Neural cell (in vitro differentiated cells): ENCODE data around the gene MYO9B. TPM values are rescaled to one million over a fixed set of nuclear protein-coding genes. Genes with fewer than 3 reads are reported as not detected.
"Not testable (repeated sequence)": the region's sequence is repeated elsewhere in the genome, so short reads cannot be mapped to it uniquely, and the experiment has no call there.

Experiments used
- H2AFZ ChIP-seq: fragments of 200-600, 300-800 bp; sonication (generic), shearing (Covaris generic); 2 replicates; pipeline ENCODE4 v1.6.0; 2014; ENCODE audit warnings: low read depth, mild to moderate bottlenecking, antibody characterized with exemption, low read length, moderate library complexity
- H3F3A ChIP-seq: fragments of 200-600 bp; shearing (Covaris generic); 2 replicates; pipeline ENCODE4 v1.6.1; 2016; ENCODE audit warnings: mild to moderate bottlenecking, moderate library complexity, mixed read lengths, antibody characterized with exemption, low read length; ENCODE audit not compliant: insufficient read depth, poor library complexity, severe bottlenecking
- H3K27ac ChIP-seq: fragments of 200-600, 300-800 bp; sonication (generic), shearing (Covaris generic); 2 replicates; pipeline ENCODE4 v1.5.1; 2014; ENCODE audit warnings: mild to moderate bottlenecking, low read length, moderate library complexity
- H3K27me3 ChIP-seq: fragments of 300-800, 200-600 bp; sonication (generic), shearing (Covaris generic); 2 replicates; pipeline ENCODE4 v1.6.0; 2014; ENCODE audit warnings: mild to moderate bottlenecking, low read depth, low read length, moderate library complexity; ENCODE audit not compliant: insufficient read depth
- H3K36me3 ChIP-seq: fragments of 300-800, 200-600 bp; sonication (generic), shearing (Covaris generic); 2 replicates; pipeline ENCODE4 v1.5.1; 2014; ENCODE audit warnings: mild to moderate bottlenecking, antibody characterized with exemption, low read length, moderate library complexity; ENCODE audit not compliant: insufficient read depth
- H3K4me2 ChIP-seq: fragments of 300-800, 200-600 bp; sonication (generic), shearing (Covaris generic); 2 replicates; pipeline ENCODE4 v1.6.0; 2014; ENCODE audit warnings: mild to moderate bottlenecking, low read length
- H3K4me3 ChIP-seq: fragments of 300-800, 200-600 bp; sonication (generic), shearing (Covaris generic); 2 replicates; pipeline ENCODE4 v1.5.1; 2014; ENCODE audit warnings: mild to moderate bottlenecking, low read length, moderate library complexity
- H3K79me2 ChIP-seq: fragments of 200-600 bp; shearing (Covaris generic); replicated peaks from 2 replicates; pipeline ENCODE4 v1.6.0; 2014; ENCODE audit warnings: mild to moderate bottlenecking, low read length, moderate library complexity; ENCODE audit not compliant: insufficient read depth
- H3K9ac ChIP-seq: fragments of 300-800, 200-600 bp; sonication (generic), shearing (Covaris generic); 2 replicates; pipeline ENCODE4 v1.6.1; 2016; ENCODE audit warnings: mild to moderate bottlenecking, low read length, mixed read lengths
- H3K9me2 ChIP-seq: fragments of 200-600 bp; shearing (Covaris generic); 2 replicates; pipeline ENCODE4 v1.6.1; 2016; ENCODE audit warnings: mild to moderate bottlenecking, low read length, mixed read lengths; ENCODE audit not compliant: insufficient read depth
- H3K9me3 ChIP-seq: fragments of 200-600, 300-800 bp; sonication (generic), shearing (Covaris generic); 2 replicates; pipeline ENCODE4 v1.6.1; 2016; ENCODE audit warnings: mild to moderate bottlenecking, mixed run types, low read length, moderate library complexity, mixed read lengths
- H4K20me1 ChIP-seq: fragments of 200-600 bp; shearing (Covaris generic); 2 replicates; pipeline ENCODE4 v1.6.1; 2016; ENCODE audit warnings: mild to moderate bottlenecking, mixed run types; ENCODE audit not compliant: insufficient read depth
- CTCF ChIP-seq: fragments of 450-650 bp; IDR thresholded peaks from 2 replicates; pipeline ENCODE4 v1.5.1; 2014; ENCODE audit warnings: antibody characterized with exemption, mild to moderate bottlenecking, moderate library complexity; ENCODE audit not compliant: poor library complexity, severe bottlenecking
- EP300 ChIP-seq: fragments of 450-650 bp; conservative IDR thresholded peaks from 2 replicates; pipeline ENCODE4 v1.6.1; 2014; ENCODE audit warnings: antibody characterized with exemption, mild to moderate bottlenecking, moderate library complexity; ENCODE audit not compliant: poor library complexity, severe bottlenecking
- EZH2 ChIP-seq: fragments of 200-600, 300-800 bp; shearing (Covaris generic), sonication (generic); IDR thresholded peaks from 2 replicates; pipeline ENCODE4 v1.6.1; 2014; ENCODE audit warnings: antibody characterized with exemption, low read length, borderline replicate concordance, mild to moderate bottlenecking; ENCODE audit not compliant: insufficient read depth, poor library complexity, severe bottlenecking
- MXI1 ChIP-seq: fragments of 450-650 bp; conservative IDR thresholded peaks from 2 replicates; pipeline ENCODE4 v1.6.1; 2014; ENCODE audit warnings: antibody characterized with exemption, mild to moderate bottlenecking; ENCODE audit not compliant: poor library complexity, severe bottlenecking
- POLR2AphosphoS5 ChIP-seq: IDR thresholded peaks from 2 replicates; pipeline ENCODE4 v1.6.1; 2012
- RAD21 ChIP-seq: fragments of 450-650 bp; conservative IDR thresholded peaks from 2 replicates; pipeline ENCODE4 v1.6.1; 2014; ENCODE audit warnings: antibody characterized with exemption, mild to moderate bottlenecking, moderate library complexity
- REST ChIP-seq: IDR thresholded peaks from 2 replicates; pipeline ENCODE4 v1.6.1; 2012; ENCODE audit warnings: borderline replicate concordance
- SMC3 ChIP-seq: fragments of 450-650 bp; conservative IDR thresholded peaks from 2 replicates; pipeline ENCODE4 v1.6.1; 2014; ENCODE audit warnings: antibody characterized with exemption, mild to moderate bottlenecking, moderate library complexity; ENCODE audit not compliant: poor library complexity
- TAF1 ChIP-seq: IDR thresholded peaks from 2 replicates; pipeline ENCODE4 v1.6.1; 2012; ENCODE audit warnings: low read depth
- polyA plus RNA-seq: library from polyadenylated mRNA; depleted of rRNA; stranded (reverse); fragments of >200 nt; gene quantifications from 2 replicates; pipeline ENCODE4 v1.2.3, GENCODE V29; 2014

The MYO9B gene
- polyA plus RNA-seq, 1 donor from 2014 or later, result 27.2 TPM

DNA sequence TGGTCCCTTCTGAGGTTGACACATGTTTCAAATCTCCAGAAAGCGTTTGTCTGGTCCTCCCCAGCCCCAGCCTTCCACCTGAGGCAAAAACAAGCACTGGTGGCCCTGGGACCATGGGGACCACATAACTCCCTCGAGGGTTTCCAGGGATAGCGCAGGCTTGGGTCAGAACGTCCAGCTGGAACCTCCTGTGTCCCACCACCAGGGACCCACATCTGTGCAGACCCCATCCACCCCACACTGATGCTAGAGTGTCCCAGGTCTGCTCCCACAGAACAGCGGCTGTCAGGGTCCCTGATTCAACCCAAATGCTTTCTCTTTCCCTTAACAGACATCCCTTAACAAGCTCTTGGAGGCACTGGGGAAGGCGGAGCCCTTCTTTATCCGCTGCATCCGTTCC, 110.0 kb downstream of the MYO9B start:
- Histone ChIP-seq H3K36me3 (no peaks in the 10 kb centered on the region), H3K27ac (no peak overlapping the region), H3K9me3 (no peaks in the 10 kb centered on the region), H3K9me2 (no peaks in the 10 kb centered on the region), H3K9ac (no peak overlapping the region), H4K20me1 (no peaks in the 10 kb centered on the region), H3K4me2 (no peak overlapping the region), H2AFZ (no peak overlapping the region), H3K79me2 (no peaks in the 10 kb centered on the region), H3K27me3 (no peaks in the 10 kb centered on the region), H3F3A (no peaks in the 10 kb centered on the region), H3K4me3 (no peak overlapping the region)
- TF ChIP-seq EP300, result no peak
- no peak for TF ChIP-seq CTCF
- TF ChIP-seq RAD21, result no peak
- TF ChIP-seq POLR2AphosphoS5, result no peak
- TF ChIP-seq EZH2, result no peak
- TF ChIP-seq SMC3, result no peak
- TF ChIP-seq MXI1, result no peak

DNA sequence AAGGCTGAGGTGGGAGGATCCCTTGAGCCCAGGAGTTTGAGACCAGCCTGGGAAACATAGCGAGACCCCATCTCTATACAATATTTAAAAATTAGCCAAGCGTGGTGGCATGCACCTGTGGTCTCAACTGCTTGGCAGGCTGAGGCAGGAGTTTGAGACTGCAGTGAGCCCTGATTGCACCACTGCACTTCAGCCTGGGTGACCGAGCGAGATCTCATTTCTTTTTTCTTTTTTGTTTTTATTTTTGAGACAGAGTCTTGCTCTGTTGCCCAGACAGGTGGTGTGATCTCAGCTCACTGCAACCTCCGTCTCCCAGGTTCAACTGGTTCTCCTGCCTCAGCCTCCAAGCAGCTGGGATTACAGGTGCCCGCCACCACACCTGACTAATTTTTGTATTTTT, 116.2 kb downstream of the MYO9B start:
- not testable (repeated sequence) for H3K4me3 ChIP-seq, H3K9me3 ChIP-seq, H3K9ac ChIP-seq, H3F3A ChIP-seq, H3K4me2 ChIP-seq, H3K79me2 ChIP-seq, H3K27me3 ChIP-seq, H4K20me1 ChIP-seq, H2AFZ ChIP-seq, H3K27ac ChIP-seq, H3K9me2 ChIP-seq, H3K36me3 ChIP-seq

DNA sequence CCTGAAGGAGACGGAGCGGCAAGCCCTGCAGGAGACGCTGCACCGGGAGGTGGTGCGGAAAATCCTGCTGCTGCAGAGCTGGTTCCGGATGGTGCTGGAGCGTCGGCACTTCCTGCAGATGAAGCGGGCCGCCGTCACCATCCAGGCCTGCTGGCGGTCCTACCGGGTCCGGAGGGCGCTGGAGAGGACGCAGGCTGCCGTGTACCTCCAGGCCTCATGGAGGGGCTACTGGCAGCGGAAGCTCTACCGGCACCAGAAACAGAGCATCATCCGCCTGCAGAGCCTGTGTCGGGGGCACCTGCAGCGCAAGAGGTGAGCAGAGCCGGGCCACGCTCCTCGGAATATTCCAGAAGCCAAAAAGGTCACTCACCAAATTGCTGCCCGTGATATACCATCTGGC, 117.2 kb downstream of the MYO9B start:
- Histone ChIP-seq H4K20me1 (no peaks in the 10 kb centered on the region), H3K4me2 (no peak overlapping the region), H3K9me3 (no peaks in the 10 kb centered on the region), H3K79me2 (no peaks in the 10 kb centered on the region), H3K27me3 (no peaks in the 10 kb centered on the region), H3F3A (no peaks in the 10 kb centered on the region), H3K36me3 (no peaks in the 10 kb centered on the region), H3K27ac (no peak overlapping the region), H3K4me3 (no peak overlapping the region), H3K9ac (no peak overlapping the region), H2AFZ (no peak overlapping the region), H3K9me2 (no peaks in the 10 kb centered on the region)
- TF ChIP-seq EZH2 (no peak), RAD21 (no peak), MXI1 (no peak), TAF1 (no peak), SMC3 (no peak), POLR2AphosphoS5 (no peak), CTCF (no peak), REST (no peak), EP300 (no peak)
